K562 (cell line): ENCODE results near the gene ZNF701. TPM values are rescaled to one million over a fixed set of nuclear protein-coding genes. Genes with fewer than 3 reads are reported as not detected.

Experiments
- ATAC-seq: fragments of 200-7000 bp; cut with Tn5 transposase; 3 replicates; pipeline ENCODE4 v1.9.1; 2020; ENCODE audit warnings: moderate library complexity
- BruUV-seq: library from RNA; stranded (reverse); fragments of 400-500 nt; replicated peaks from 2 replicates; lab custom pipeline; 2021; lab: Mats Ljungman, UMichigan
- CTCF ChIA-PET: fragments of 300-600 bp; formaldehyde crosslinking; extraction: SDS; loops from one replicate; lab custom pipeline; 2021; ENCODE audit warnings: low intra/inter-chr PET ratio; lab: Yijun Ruan, JAX
- POLR2A ChIA-PET: fragments of 300-600, 350-650 bp; sonication (Branson Sonifier 250); formaldehyde crosslinking; extraction: SDS; loops from one replicate; lab custom pipeline; 2021; ENCODE audit warnings: antibody characterized with exemption, inconsistent platforms; lab: Yijun Ruan, JAX
- DNase-seq, 4 experiments: peaks; one replicate each; pipeline versions ENCODE4 v3.0.0 to v3.0.0-alpha.2; 2011 to 2018; ENCODE audit warnings: low spot score in 3 of 4, mixed read lengths in 3 of 4; ENCODE audit errors: extremely low read depth in 1 of 4
- FAIRE-seq: peaks from 2 replicates; lab custom pipeline; 2011; peaks lifted over from hg19 to GRCh38; lab: Jason Lieb, UNC
- H2AFZ ChIP-seq: 2 replicates; pipeline ENCODE4 v1.6.0; 2011; ENCODE audit warnings: low read depth, low read length, control low read depth, inconsistent platforms
- H3K27ac ChIP-seq: fragments of 200-600 bp; 3 replicates; pipeline ENCODE4 v1.8.0; 2011; ENCODE audit warnings: low read depth, mild to moderate bottlenecking, control low read depth, inconsistent platforms, low read length, moderate library complexity, mixed read lengths; ENCODE audit errors: extremely low read depth
- H3K27me3 ChIP-seq, 2 experiments: fragments of 300-600 bp in 1 of 2; 2 replicates in 1 of 2; 3 replicates in 1 of 2; pipeline versions ENCODE4 v1.6.0 to v1.8.0; 2011; ENCODE audit warnings: inconsistent platforms in 2 of 2, low read length in 2 of 2, mild to moderate bottlenecking in 1 of 2, mixed read lengths in 1 of 2, moderate library complexity in 1 of 2; ENCODE audit not compliant: control insufficient read depth in 2 of 2, insufficient read depth in 2 of 2
- H3K36me3 ChIP-seq: fragments of 300-600 bp; 3 replicates; pipeline ENCODE4 v1.8.0; 2011; ENCODE audit warnings: mild to moderate bottlenecking, low read length, inconsistent platforms; ENCODE audit not compliant: control insufficient read depth, insufficient read depth
- H3K4me1 ChIP-seq, 2 experiments: fragments of 200-600 bp in 1 of 2; replicated peaks in 1 of 2; 2 replicates in 1 of 2; 3 replicates in 1 of 2; pipeline versions ENCODE4 v1.5.1 to v1.8.0; 2011; ENCODE audit warnings: inconsistent platforms in 2 of 2, low read length in 2 of 2, mild to moderate bottlenecking in 1 of 2, mixed read lengths in 1 of 2, moderate library complexity in 1 of 2; ENCODE audit not compliant: control insufficient read depth in 2 of 2, insufficient read depth in 2 of 2
- H3K4me2 ChIP-seq: 2 replicates; pipeline ENCODE4 v1.6.1; 2011; ENCODE audit warnings: low read length, control low read depth, inconsistent platforms, mixed read lengths; ENCODE audit not compliant: insufficient read depth
- H3K4me3 ChIP-seq: fragments of 200-600 bp; sonication (generic), shearing (Covaris generic); 2 replicates; pipeline ENCODE4 v1.5.1; 2016; ENCODE audit warnings: control low read depth, inconsistent platforms
- H3K79me2 ChIP-seq: fragments of 200-600 bp; 3 replicates; pipeline ENCODE4 v1.8.0; 2011; ENCODE audit warnings: low read length, inconsistent platforms; ENCODE audit not compliant: control insufficient read depth, insufficient read depth
- H3K9ac ChIP-seq, 2 experiments: 2 replicates each; pipeline versions ENCODE4 v1.6.0 to v1.6.1; 2011; ENCODE audit warnings: low read depth in 2 of 2, low read length in 2 of 2, control low read depth in 1 of 2, inconsistent platforms in 1 of 2, mild to moderate bottlenecking in 1 of 2, mixed read lengths in 1 of 2; ENCODE audit not compliant: insufficient read depth in 1 of 2
- H3K9me1 ChIP-seq: one replicate; pipeline ENCODE4 v1.6.0; 2011; ENCODE audit warnings: inconsistent platforms, mild to moderate bottlenecking, low read length, moderate library complexity; ENCODE audit not compliant: control insufficient read depth, insufficient read depth
- H3K9me3 ChIP-seq: replicated peaks from 2 replicates; pipeline ENCODE4 v1.5.1; 2011; ENCODE audit warnings: low read depth, low read length, inconsistent platforms; ENCODE audit not compliant: control insufficient read depth, insufficient read depth
- H4K20me1 ChIP-seq: replicated peaks from 2 replicates; pipeline ENCODE4 v1.6.1; 2011; ENCODE audit warnings: low read length, inconsistent platforms, mixed read lengths; ENCODE audit not compliant: control insufficient read depth, insufficient read depth
- HMGN3 ChIP-seq: IDR thresholded peaks from 2 replicates; pipeline ENCODE4 v1.6.1; 2011; ENCODE audit warnings: borderline replicate concordance, low read depth, mild to moderate bottlenecking, mixed read lengths, low read length; ENCODE audit not compliant: insufficient read length; ENCODE audit errors: extremely low read depth
- ILK ChIP-seq: fragments of 450-650 bp; IDR thresholded peaks from 2 replicates; pipeline ENCODE4 v1.6.1; 2016; ENCODE audit warnings: missing genetic modification characterization, low read depth, mild to moderate bottlenecking, missing compliant biosample characterization, moderate library complexity, borderline replicate concordance
- RUNX1 ChIP-seq: sonication (generic); IDR thresholded peaks from 2 replicates; pipeline ENCODE4 v1.6.1; 2016; ENCODE audit warnings: antibody characterized with exemption, low read depth
- WGBS: fragments of 100-300 bp; shearing (Covaris generic); methylation state at CpG from one replicate; pipeline ENCODE4 v1.1.6; 2016; ENCODE audit warnings: low coverage, mixed read lengths; ENCODE audit not compliant: insufficient coverage; ENCODE audit errors: missing lambda C conversion rate; 5-methylcytosine and 5-hydroxymethylcytosine counted together
- in situ Hi-C: fragments of 300-500 bp; cut with MboI; formaldehyde crosslinking; loops from 4 replicates; pipeline ENCODE4 v1.15.0; 2018; ENCODE audit warnings: inconsistent platforms, mixed read lengths
- intact Hi-C: fragments of 100-400 bp; cut with micrococcal nuclease; formaldehyde crosslinking; loops from 2 replicates; pipeline ENCODE4 v1.14.2; 2022
- polyA plus RNA-seq, 8 experiments: library from polyadenylated mRNA; depleted of rRNA in 4 of 8; stranded (reverse) in 5 of 8; unstranded in 3 of 8; fragments of >200 nt; fragmentation: Nextera tagmentation in 2 of 8; fragmentation: Illumina TruSeq in 1 of 8; extraction: Ambion mirVana in 2 of 8; extraction: Trizol in 1 of 8; gene quantifications; 2 replicates each; pipeline versions ENCODE4 v1.2.1 to v1.2.3, GENCODE V29; 2011 to 2014; ENCODE audit warnings: inconsistent platforms in 1 of 8, missing spikeins in 1 of 8
- total RNA-seq, 7 experiments: library from RNA; depleted of rRNA in 6 of 7; stranded (reverse); fragments of >200 nt in 6 of 7; fragmentation: Illumina TruSeq in 2 of 7; extraction: Trizol in 2 of 7; gene quantifications; 2 replicates each; pipeline versions ENCODE4 v1.2.1 to v1.2.3, GENCODE V29; 2011 to 2021; ENCODE audit warnings: low replicate concordance in 1 of 7

ZNF701 gene
- total and polyA plus RNA-seq, 9 of the 15 experiments (the other 6 are each of a cell fraction or from before 2014, with no cell fraction given): 5.3 to 15.9 (median 10.1) TPM

DNA sequence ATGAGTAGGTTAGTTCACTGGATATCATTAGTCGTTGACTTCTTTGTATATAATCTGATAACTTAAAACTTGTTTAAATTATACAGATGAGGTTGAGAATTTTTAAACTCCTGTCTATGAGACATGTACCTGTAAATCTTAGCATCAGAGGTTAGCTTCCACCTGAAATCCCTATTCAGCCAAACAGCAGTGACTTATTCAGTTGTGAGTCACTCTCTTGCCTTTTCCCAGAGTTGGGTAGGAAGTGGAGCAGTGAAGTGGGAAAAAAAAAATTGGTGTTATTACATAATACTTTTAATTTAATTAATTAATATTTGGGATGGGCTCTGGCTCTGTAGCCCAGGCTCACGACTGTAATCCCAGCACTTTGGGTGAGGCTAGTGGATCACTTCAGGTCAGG lies 32.9 kb downstream of the ZNF701 start:
- POLR2A ChIA-PET: no interaction called here

DNA sequence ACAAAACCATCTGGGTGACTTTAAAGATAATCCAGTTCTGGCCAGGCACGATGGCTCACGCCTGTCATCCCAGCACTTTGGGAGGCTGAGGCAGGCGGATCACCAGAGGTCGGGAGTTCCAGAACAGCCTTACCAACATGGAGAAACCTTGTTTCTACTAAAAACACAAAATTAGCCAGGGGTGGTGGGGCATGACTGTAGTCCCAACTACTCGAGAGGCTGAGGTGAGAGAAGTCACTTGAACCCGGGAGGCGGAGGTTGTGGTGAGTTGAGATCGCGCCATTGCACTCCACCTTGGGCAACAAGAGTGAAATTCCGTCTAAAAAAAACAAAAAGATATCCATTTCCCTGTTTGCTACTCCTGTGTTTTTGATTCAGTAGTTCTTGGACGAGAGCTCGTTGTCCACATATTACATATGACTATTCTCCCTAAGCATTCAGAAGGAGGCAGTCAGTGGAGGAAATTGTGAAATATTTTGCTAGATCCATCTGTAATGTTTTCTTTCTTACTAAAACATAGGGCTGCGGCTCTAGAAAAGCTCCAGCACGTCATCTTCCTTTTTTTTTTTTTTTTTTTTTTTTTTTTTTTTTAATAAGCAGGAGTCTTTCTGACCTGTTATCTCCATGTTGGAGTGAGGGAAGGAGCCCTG lies 33.6 kb downstream of the ZNF701 start:
- Histone ChIP-seq H4K20me1 (no peaks in the 10 kb centered on the region), H3K4me2 (no peak overlapping the region), H3K4me1 (peaks cover 5 to 14% of the 10 kb centered on the region in 2 experiments; a peak in 3 of 5 replicates), H2AFZ (no peak overlapping the region), H3K9me3 (0 out of 2 replicates have a peak, but pooled peaks cover 2% of the 10 kb centered on the region), H3K27me3 (no peaks in the 10 kb centered on the region), H3K36me3 (peaks cover 18% of the 10 kb centered on the region; the same call in 1 of the 3 replicates), H3K27ac (no peak overlapping the region), H3K4me3 (no peak overlapping the region), H3K9ac (no peak overlapping the region), H3K9me1 (no peaks in the 10 kb centered on the region), H3K79me2 (peaks cover 48% of the 10 kb centered on the region)
- ChIA-PET CTCF (no interaction called here), POLR2A (interaction anchor here (1.0 kb wide), 1 partner anchor 19 kb away, joined by 3 read pairs; no protein-coding TSS in a partner anchor)
- BruUV-seq: no TSS peak
- FAIRE-seq (no peak), DNase-seq (no peak), ATAC-seq (no peak)
- intact Hi-C loops (loop anchor here (10.0 kb wide), 1 partner anchor 121 kb away; no protein-coding TSS in a partner anchor), in situ Hi-C loops (no loop called here)
- WGBS: 87% methylated on average over 11 of the region's 14 CpGs
- TF ChIP-seq HMGN3 (no peak), ILK (tag) (no peak)

More for the DNA sequence above, 32.9 kb downstream of the ZNF701 start:
- Histone ChIP-seq H3K9me3 (0 out of 2 replicates have a peak, but pooled peaks cover 2% of the 10 kb centered on the region), H3K9ac (no peak overlapping the region), H2AFZ (no peak overlapping the region), H3K4me3 (no peak overlapping the region), H3K9me1 (no peaks in the 10 kb centered on the region), H4K20me1 (no peaks in the 10 kb centered on the region), H3K4me2 (no peak overlapping the region), H3K27me3 (no peaks in the 10 kb centered on the region), H3K36me3 (peaks cover 18% of the 10 kb centered on the region; the same call in 1 of the 3 replicates), H3K27ac (no peak overlapping the region), H3K4me1 (peaks cover 5 to 14% of the 10 kb centered on the region in 2 experiments; a peak in 3 of 5 replicates), H3K79me2 (peaks cover 44% of the 10 kb centered on the region)
- in situ Hi-C loops: no loop called here
- CTCF ChIA-PET: no interaction called here
- FAIRE-seq (no peak), DNase-seq (no peak), ATAC-seq (no peak)
- no peak for TF ChIP-seq RUNX1
- 96% methylated on average over 2 of the region's 2 CpGs for WGBS
- intact Hi-C loops: loop anchor here (10.0 kb wide), 1 partner anchor 122 kb away; no protein-coding TSS in a partner anchor
- no TSS peak for BruUV-seq
